WTC11 (cell line): ENCODE data around the gene GHR. TPM values are rescaled to one million over a fixed set of nuclear protein-coding genes. Genes with fewer than 3 reads are reported as not detected.

Experiments
- ATAC-seq: fragments of 200-7000 bp; cut with Tn5 transposase; 2 replicates; pipeline ENCODE4 v1.10.0; 2021; ENCODE audit warnings: mild to moderate bottlenecking, moderate library complexity
- CTCF ChIA-PET: fragments of 300-600 bp; sonication (Branson Sonifier 250); formaldehyde crosslinking; loops from one replicate; lab custom pipeline; 2021; ENCODE audit warnings: antibody characterized with exemption; lab: Charles Lee
- POLR2A ChIA-PET: fragments of 350-600 bp; sonication (Branson Sonifier 250); formaldehyde crosslinking; loops from one replicate; lab custom pipeline; 2021; ENCODE audit warnings: antibody characterized with exemption; lab: Charles Lee
- DNase-seq: peaks from one replicate; pipeline ENCODE4 v3.0.0; 2021; ENCODE audit warnings: low spot score
- H3K27ac Mint-ChIP-seq: 2 replicates; pipeline ENCODE4 v1.8.0; 2021; ENCODE audit warnings: mixed read lengths
- H3K27me3 Mint-ChIP-seq: 2 replicates; pipeline ENCODE4 v1.8.0; 2021; ENCODE audit warnings: low read depth, mild to moderate bottlenecking, moderate library complexity, mixed read lengths
- H3K36me3 Mint-ChIP-seq: 2 replicates; pipeline ENCODE4 v1.8.0; 2021; ENCODE audit warnings: mixed read lengths
- H3K4me1 Mint-ChIP-seq: 2 replicates; pipeline ENCODE4 v1.8.0; 2022; ENCODE audit warnings: mixed read lengths
- H3K4me3 Mint-ChIP-seq: 2 replicates; pipeline ENCODE4 v1.8.0; 2021; ENCODE audit warnings: mild to moderate bottlenecking, moderate library complexity, mixed read lengths
- H3K9me3 Mint-ChIP-seq: 2 replicates; pipeline ENCODE4 v1.8.0; 2021; ENCODE audit warnings: mixed read lengths
- FOXJ3 ChIP-seq: sonication (generic); formaldehyde crosslinking; IDR thresholded peaks from 2 replicates; pipeline ENCODE4 v1.9.0; 2021; ENCODE audit warnings: missing genetic modification reagents, mild to moderate bottlenecking, borderline replicate concordance
- GABPB1 ChIP-seq: sonication (generic); formaldehyde crosslinking; IDR thresholded peaks from 2 replicates; pipeline ENCODE4 v1.8.1; 2023; ENCODE audit warnings: mild to moderate bottlenecking, missing genetic modification reagents
- GRHL2 ChIP-seq: fragments of 250-450 bp; sonication (Bioruptor Pico); IDR thresholded peaks from 2 replicates; pipeline ENCODE4 v1.8.0; 2022; ENCODE audit warnings: mild to moderate bottlenecking, moderate library complexity; ENCODE audit not compliant: insufficient replicate concordance, severe bottlenecking
- HMGXB4 ChIP-seq: sonication (generic); formaldehyde crosslinking; IDR thresholded peaks from 2 replicates; pipeline ENCODE4 v1.8.1; 2023; ENCODE audit warnings: mild to moderate bottlenecking, moderate library complexity, missing genetic modification reagents
- JAZF1 ChIP-seq: fragments of 250-450 bp; sonication (Bioruptor Pico); IDR thresholded peaks from 2 replicates; pipeline ENCODE4 v1.9.0; 2021; ENCODE audit warnings: moderate library complexity, mild to moderate bottlenecking, inconsistent platforms
- JUN ChIP-seq: sonication (generic); formaldehyde crosslinking; IDR thresholded peaks from 2 replicates; pipeline ENCODE4 v1.8.0; 2023; ENCODE audit warnings: mild to moderate bottlenecking, missing genetic modification reagents
- MAX ChIP-seq: sonication (generic); formaldehyde crosslinking; IDR thresholded peaks from 2 replicates; pipeline ENCODE4 v1.8.0; 2022; ENCODE audit warnings: mild to moderate bottlenecking, missing genetic modification reagents
- MYBL2 ChIP-seq: sonication (generic); formaldehyde crosslinking; IDR thresholded peaks from 2 replicates; pipeline ENCODE4 v1.8.1; 2023; ENCODE audit warnings: mild to moderate bottlenecking, moderate library complexity, missing genetic modification reagents
- NR3C1 ChIP-seq: sonication (generic); formaldehyde crosslinking; conservative IDR thresholded peaks from 2 replicates; pipeline ENCODE4 v1.8.1; 2023; ENCODE audit warnings: low read depth, mild to moderate bottlenecking, missing genetic modification reagents
- OVOL2 ChIP-seq: fragments of 250-450 bp; sonication (Bioruptor Pico); IDR thresholded peaks from 2 replicates; pipeline ENCODE4 v1.9.0; 2021; ENCODE audit warnings: mild to moderate bottlenecking, borderline replicate concordance
- RELA ChIP-seq: sonication (generic); formaldehyde crosslinking; IDR thresholded peaks from 2 replicates; pipeline ENCODE4 v1.8.1; 2022; ENCODE audit warnings: missing genetic modification reagents, mild to moderate bottlenecking, borderline replicate concordance
- SMAD4 ChIP-seq: sonication (generic); formaldehyde crosslinking; IDR thresholded peaks from 2 replicates; pipeline ENCODE4 v1.8.0; 2022; ENCODE audit warnings: mild to moderate bottlenecking, missing genetic modification reagents
- ZMAT4 ChIP-seq: fragments of 250-450 bp; sonication (Bioruptor Pico); IDR thresholded peaks from 2 replicates; pipeline ENCODE4 v1.9.0; 2021; ENCODE audit warnings: mild to moderate bottlenecking
- ZNF219 ChIP-seq: sonication (generic); formaldehyde crosslinking; IDR thresholded peaks from 2 replicates; pipeline ENCODE4 v1.8.0; 2023; ENCODE audit warnings: missing genetic modification reagents, mild to moderate bottlenecking, borderline replicate concordance
- ZNF416 ChIP-seq: fragments of 250-450 bp; sonication (Bioruptor Pico); IDR thresholded peaks from 2 replicates; pipeline ENCODE4 v1.9.0; 2021; ENCODE audit warnings: mild to moderate bottlenecking, inconsistent platforms
- ZNF532 ChIP-seq: fragments of 250-450 bp; sonication (Bioruptor Pico); IDR thresholded peaks from 2 replicates; pipeline ENCODE4 v1.9.0; 2021; ENCODE audit warnings: mild to moderate bottlenecking, borderline replicate concordance
- total RNA-seq: library from RNA; stranded (reverse); gene quantifications from 3 replicates; pipeline ENCODE4 v1.2.3, GENCODE V29; 2021
- TF ChIP-seq, protein P1 (sequence below): sonication (generic); formaldehyde crosslinking; conservative IDR thresholded peaks from 2 replicates; pipeline ENCODE4 v1.8.1; 2023; ENCODE audit warnings: mild to moderate bottlenecking, low read depth, missing genetic modification reagents, moderate library complexity
- TF ChIP-seq, protein P2 (sequence below): sonication (generic); formaldehyde crosslinking; IDR thresholded peaks from 2 replicates; pipeline ENCODE4 v1.8.0; 2023; ENCODE audit warnings: missing genetic modification reagents
- TF ChIP-seq, protein P3 (sequence below): fragments of 250-450 bp; sonication (Bioruptor Pico); IDR thresholded peaks from 2 replicates; pipeline ENCODE4 v1.9.0; 2021; ENCODE audit warnings: moderate library complexity, mild to moderate bottlenecking, inconsistent platforms, borderline replicate concordance

The GHR gene
- total RNA-seq, 1 experiment from 2014 or later: 0.57 TPM

GRCh38 chr5:42572313-42572712 lies 149.1 kb downstream of the GHR start (continued):
- TF ChIP-seq JAZF1 (CRISPR knock-in tag): no peak
- no peak for TF ChIP-seq JUN (CRISPR knock-in tag)
- no peak for TF ChIP-seq OVOL2 (CRISPR knock-in tag)
- TF ChIP-seq GRHL2 (CRISPR knock-in tag): no peak
- no peak for TF ChIP-seq RELA
- TF ChIP-seq, protein P1, sequence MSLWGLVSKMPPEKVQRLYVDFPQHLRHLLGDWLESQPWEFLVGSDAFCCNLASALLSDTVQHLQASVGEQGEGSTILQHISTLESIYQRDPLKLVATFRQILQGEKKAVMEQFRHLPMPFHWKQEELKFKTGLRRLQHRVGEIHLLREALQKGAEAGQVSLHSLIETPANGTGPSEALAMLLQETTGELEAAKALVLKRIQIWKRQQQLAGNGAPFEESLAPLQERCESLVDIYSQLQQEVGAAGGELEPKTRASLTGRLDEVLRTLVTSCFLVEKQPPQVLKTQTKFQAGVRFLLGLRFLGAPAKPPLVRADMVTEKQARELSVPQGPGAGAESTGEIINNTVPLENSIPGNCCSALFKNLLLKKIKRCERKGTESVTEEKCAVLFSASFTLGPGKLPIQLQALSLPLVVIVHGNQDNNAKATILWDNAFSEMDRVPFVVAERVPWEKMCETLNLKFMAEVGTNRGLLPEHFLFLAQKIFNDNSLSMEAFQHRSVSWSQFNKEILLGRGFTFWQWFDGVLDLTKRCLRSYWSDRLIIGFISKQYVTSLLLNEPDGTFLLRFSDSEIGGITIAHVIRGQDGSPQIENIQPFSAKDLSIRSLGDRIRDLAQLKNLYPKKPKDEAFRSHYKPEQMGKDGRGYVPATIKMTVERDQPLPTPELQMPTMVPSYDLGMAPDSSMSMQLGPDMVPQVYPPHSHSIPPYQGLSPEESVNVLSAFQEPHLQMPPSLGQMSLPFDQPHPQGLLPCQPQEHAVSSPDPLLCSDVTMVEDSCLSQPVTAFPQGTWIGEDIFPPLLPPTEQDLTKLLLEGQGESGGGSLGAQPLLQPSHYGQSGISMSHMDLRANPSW: no peak
- TF ChIP-seq ZNF532 (CRISPR knock-in tag): no peak

- H3K4me1 Mint-ChIP-seq: no peaks in the 10 kb centered on the region
- DNase-seq (no peak), ATAC-seq (no peak)
- no peaks in the 10 kb centered on the region for H3K9me3 Mint-ChIP-seq
- TF ChIP-seq JUN (CRISPR knock-in tag) (no peak), HMGXB4 (CRISPR knock-in tag) (no peak), FOXJ3 (no peak), GABPB1 (CRISPR knock-in tag) (no peak), ZNF416 (CRISPR knock-in tag) (no peak), NR3C1 (no peak), SMAD4 (CRISPR knock-in tag) (no peak), ZNF219 (no peak), ZMAT4 (CRISPR knock-in tag) (no peak), MYBL2 (no peak), MAX (CRISPR knock-in tag) (no peak)
- TF ChIP-seq, protein P2, sequence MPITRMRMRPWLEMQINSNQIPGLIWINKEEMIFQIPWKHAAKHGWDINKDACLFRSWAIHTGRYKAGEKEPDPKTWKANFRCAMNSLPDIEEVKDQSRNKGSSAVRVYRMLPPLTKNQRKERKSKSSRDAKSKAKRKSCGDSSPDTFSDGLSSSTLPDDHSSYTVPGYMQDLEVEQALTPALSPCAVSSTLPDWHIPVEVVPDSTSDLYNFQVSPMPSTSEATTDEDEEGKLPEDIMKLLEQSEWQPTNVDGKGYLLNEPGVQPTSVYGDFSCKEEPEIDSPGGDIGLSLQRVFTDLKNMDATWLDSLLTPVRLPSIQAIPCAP (CRISPR knock-in tag): no peak
- TF ChIP-seq, protein P3, sequence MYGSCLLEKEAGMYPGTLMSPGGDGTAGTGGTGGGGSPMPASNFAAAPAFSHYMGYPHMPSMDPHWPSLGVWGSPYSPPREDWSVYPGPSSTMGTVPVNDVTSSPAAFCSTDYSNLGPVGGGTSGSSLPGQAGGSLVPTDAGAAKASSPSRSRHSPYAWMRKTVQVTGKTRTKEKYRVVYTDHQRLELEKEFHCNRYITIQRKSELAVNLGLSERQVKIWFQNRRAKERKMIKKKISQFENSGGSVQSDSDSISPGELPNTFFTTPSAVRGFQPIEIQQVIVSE (CRISPR knock-in tag): no peak
- H3K36me3 Mint-ChIP-seq: no peaks in the 10 kb centered on the region
- H3K27ac Mint-ChIP-seq: no peak overlapping the region
- H3K4me3 Mint-ChIP-seq: no peak overlapping the region
- H3K27me3 Mint-ChIP-seq: no peaks in the 10 kb centered on the region
- POLR2A ChIA-PET: no interaction called here
- CTCF ChIA-PET: interaction anchor here (1.6 to 2.8 kb wide), 2 partner anchors 10 to 150 kb away, joined by 4 to 14 read pairs; partner anchors contain the start of gene GHR
Measured at GRCh38 chr5:42573386-42573785, 150.1 kb downstream of the GHR start.
